Left renal cortex interstitium (tissue), 4 donors: ENCODE data around the gene TNFSF11. TPM values are rescaled to one million over a fixed set of nuclear protein-coding genes. Genes with fewer than 3 reads are reported as not detected.

Experiments
- DNase-seq, 4 donors: peaks; one replicate each; pipeline ENCODE4 v3.0.0-alpha.2; 2013; ENCODE audit warnings: low read depth in 4 of 4, low spot score in 2 of 4, missing footprints in 1 of 4
- polyA plus RNA-seq, 4 donors: library from polyadenylated mRNA; unstranded; fragments of 120-200 nt; gene quantifications; one replicate each; pipeline ENCODE4 v1.2.1, GENCODE V29; 2013; ENCODE audit not compliant: insufficient read length in 4 of 4

TNFSF11 gene, protein sequence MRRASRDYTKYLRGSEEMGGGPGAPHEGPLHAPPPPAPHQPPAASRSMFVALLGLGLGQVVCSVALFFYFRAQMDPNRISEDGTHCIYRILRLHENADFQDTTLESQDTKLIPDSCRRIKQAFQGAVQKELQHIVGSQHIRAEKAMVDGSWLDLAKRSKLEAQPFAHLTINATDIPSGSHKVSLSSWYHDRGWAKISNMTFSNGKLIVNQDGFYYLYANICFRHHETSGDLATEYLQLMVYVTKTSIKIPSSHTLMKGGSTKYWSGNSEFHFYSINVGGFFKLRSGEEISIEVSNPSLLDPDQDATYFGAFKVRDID
- polyA plus RNA-seq: under 1 TPM; 0.22 to 0.33 (median 0.24) TPM

- no peak for DNase-seq
Observed at GRCh38 chr13:42574011-42574410, at the start of gene TNFSF11. TSS of gene TNFSF11 (plus strand) at chr13:42574152. CDS start at chr13:42574304, 152 bp downstream.

GRCh38 chr13:42524487-42525034, 49.4 kb upstream of the TNFSF11 start:
- DNase-seq: no peak

DNA sequence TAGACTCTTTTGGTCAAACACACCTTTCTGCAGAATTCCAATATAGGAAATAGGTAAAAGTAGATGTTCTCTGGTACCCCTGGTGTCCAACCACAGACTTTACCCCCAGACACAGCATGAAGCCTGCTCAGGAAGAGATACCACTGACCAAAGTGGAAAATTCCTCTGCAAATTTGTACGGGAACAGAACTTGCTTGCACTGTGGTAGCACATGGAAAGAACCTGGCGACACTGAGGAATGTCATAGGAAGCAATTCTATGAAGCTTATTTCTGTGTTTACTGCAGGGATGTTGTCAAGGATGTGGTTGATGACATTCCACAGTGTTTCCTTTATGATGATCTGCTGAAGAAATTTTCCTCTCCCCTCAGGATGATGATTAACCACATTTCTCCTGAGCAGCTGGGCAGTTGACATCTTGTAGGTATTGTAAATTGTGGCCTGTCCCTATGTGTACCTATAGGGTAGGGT, 48.9 kb upstream of the TNFSF11 start:
- no peak for DNase-seq

DNA sequence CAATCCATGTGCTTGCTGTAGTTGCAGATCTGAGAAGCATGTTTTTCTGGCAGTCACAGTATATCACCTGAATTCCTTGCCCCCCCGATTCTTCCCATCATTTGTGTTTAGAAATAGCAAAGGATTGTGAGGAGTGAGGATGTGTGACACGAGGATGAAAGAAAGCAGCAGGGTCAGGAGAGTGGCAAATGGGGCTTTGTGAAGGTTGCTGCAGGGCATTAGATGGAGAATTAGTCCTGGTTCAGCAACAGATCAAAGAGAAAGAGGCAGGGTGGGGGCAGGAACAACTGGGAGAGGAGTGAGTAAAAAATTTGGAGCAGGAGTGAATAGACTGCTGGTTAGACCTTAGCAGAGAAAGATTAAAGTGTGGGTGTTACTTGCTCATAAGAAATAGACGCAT, 47.7 kb upstream of the TNFSF11 start:
- no peak for DNase-seq

- no peak for DNase-seq
Observed at GRCh38 chr13:42526804-42527203, 47.1 kb upstream of the TNFSF11 start.

DNA sequence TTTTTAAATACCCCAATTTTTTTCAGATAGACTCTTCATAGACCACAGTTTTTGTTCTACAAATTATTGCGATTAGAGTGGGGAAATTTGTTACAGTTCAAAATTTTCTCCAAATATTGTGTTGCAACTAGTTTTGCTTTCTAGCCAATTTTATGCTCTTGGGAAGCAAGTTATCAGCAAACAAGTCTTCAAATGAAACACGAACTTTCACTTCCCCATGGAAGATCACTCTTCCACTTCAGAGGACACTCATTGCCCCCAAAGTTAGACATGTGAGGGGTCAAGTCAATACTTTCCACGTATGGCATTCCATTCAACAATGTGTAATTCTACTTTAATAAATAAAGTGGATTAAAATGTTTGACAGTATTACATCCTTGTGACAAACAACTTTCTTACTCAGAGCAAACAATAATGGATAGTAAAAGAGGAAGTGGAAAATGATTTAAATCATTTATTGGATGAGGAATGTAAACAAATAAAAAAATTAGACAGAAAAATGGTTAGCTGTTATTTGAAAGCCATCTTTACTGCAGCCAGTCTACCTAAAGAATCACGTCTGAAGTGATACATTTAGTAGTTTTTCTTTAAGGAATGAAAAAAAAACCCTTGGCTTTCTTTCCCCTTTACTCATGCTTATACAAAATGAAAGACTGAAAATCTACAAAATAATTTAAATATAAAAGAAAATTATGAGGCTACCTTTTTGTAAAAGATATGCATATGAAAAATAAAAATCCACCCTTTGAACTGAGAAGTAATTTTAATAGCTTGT, 41.2 kb upstream of the TNFSF11 start:
- DNase-seq: no peak

DNA sequence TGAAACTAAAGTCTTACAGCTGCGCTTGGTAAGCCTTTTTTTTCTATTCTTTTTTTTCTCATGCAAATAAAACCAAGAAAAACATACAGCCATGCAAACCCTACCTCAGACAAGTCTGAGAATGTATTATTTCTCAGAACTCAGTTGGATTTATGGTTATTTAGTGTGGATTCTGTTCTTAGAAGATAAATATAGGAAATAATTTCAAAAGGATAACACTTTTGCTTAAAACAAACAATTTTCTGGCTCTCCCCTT, 40.7 kb upstream of the TNFSF11 start:
- DNase-seq: no peak

DNA sequence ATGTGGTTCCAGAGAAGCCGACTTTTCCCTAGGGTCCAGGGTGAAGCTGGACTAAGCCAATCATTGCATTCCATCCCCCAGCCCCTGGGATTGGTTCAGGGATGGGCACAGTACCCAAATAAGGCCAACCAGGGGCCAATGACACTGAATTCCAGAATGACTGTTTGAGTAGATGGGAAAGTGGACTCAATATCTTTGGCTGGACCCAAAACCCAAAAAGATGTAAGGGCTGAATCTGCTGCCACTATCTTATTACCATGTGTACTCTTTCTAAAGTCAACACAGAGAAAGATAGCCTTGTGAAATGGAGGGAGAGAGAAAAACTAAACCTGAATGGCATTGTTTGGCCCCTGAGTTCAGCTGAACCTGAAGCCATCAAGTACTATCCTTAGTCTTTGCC, 39.2 kb upstream of the TNFSF11 start:
- no peak for DNase-seq

DNA sequence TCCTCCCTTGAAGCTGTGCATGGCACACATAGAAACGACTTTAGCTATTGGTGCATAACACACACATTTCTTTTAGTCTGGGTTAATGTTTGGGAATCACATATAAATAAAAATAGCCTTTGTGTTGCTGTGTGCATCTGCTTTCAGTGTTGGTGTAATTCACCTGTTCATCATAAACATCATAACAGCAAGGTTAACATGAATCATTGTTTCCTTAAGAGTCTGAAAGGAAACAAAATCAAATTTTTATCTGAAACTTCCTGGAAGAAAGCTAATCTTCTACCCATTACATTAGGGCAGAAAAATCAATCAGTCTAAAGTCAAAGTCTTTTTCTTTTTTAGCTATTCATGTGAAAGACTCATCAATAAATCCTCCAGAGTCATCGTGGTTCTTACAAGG, 35.0 kb upstream of the TNFSF11 start:
- no peak for DNase-seq

- no peak for DNase-seq
Observed at GRCh38 chr13:42539670-42540069, 34.3 kb upstream of the TNFSF11 start.

DNA sequence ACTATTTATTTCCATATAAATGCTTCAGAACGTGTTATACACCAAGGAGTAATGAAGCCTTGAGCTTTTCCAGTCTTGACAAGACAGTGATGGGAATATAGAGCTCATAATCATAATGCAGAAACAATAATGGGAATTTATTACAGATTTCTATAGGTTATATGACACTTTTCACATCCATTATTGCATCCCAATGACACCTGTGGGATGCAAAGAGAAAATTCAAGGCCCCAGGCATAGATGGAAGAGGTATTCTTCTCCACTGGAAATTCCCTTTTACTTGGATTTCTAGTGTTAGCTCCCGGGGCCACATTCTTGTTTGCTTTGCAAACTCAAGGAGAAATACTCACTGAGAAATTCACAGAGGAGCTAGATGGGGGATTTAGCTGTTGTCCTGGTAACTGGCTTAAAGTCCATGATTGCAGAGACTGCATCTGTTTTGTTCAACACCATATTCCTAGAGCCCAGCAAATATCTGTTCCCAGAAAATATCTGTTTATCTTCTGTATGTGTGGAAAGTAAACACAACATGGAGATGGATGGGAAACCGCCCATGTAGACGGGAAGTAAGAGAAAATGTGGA, 30.6 kb upstream of the TNFSF11 start:
- DNase-seq: no peak

- no peak for DNase-seq
Observed at GRCh38 chr13:42544246-42544926, 29.6 kb upstream of the TNFSF11 start.

DNA sequence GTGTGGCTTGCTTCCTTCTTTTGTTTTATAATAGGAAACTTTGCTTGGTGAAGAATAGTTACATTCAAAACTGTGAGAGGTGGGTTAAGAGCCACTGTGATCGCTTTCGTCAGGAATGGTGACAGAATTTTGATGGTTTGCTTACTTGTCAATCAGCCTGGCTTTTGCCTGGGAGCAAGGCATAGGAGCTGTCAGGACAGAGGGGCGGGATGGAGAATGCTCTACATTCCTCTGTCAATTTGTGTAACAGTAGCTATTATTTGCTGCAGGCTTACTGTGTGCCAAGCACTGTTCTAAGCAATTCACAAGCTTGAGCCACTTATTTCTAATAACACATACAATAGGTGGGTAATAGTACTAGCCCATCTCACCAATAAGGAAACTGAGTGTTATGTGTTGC, 28.1 kb upstream of the TNFSF11 start:
- DNase-seq: no peak

DNA sequence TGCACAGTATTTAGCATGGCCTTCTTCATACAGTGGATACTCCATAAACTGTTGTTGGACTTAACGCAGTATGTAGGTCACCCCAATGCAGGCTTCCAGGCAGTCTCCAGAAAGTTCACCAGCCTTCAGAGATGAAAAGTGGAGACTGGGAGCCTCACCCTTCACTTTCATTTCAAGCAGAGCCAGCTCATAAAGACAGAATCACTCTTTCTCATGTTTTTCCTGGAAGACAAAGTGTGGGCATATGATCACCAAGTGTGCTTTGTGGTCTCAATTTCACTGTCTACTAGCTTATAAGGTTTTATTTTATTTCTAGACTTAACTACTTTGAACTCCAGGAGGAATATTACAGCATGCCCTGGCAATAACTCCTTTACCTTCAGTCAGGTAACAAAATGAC, 26.3 kb upstream of the TNFSF11 start:
- DNase-seq: no peak

DNA sequence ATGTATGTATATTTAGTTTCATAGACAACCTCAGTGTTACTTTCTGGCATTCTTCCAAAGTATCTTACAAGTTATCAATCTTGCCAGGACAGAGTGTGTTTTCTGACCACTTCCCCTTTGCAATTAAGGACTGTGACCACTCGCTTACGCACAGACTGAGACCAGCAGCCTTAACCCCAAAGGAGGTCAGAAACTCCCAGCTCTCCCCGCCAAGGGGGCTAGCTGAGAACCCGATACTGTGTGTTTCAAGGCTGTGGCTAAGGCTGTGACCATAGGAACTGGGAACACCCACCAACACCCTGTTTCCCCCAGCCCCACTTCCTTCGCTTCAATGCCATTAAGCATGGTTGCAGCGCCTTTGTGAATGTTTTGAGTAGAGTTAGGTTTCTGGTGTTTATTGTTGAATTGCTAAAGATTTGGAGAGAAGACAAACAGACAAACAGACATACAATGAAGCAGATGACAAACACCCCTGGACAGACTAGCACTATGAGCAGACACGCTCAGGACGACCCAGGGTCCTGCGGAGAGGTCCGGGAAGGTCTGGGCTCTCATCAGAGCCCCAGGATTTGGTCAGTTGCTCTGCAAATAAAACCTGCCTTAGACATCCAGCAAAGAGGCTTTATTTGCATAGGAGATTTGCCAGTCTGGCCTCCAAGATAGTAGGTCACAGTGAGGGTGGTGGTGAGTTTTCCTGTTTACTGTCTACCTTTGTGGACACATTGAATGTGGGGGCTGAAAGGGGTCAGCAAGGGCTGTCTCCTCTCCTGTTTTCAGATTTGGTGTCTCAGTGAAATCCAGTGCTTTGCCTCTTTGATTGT, 25.0 kb upstream of the TNFSF11 start:
- peak; percentile 4 to 31 (median 10) for DNase-seq

DNA sequence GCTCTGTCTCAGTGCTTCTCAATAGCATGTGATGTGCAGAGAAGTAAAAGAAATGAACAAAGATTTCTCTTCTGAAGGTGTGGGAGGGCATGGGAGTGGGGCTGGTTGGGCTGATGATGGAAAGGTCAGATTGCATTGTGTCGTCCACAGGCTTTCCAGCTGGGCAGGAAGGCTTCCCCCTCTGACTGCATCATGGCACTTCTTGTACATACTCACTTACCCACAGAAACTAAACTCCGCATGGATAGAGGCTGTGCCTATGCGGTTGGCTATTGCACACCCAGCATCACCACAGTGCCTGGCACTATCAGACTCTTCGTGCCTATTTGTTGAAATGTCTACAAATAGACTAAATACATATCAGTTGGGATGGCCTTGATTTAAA, 24.4 kb upstream of the TNFSF11 start:
- no peak for DNase-seq

DNA sequence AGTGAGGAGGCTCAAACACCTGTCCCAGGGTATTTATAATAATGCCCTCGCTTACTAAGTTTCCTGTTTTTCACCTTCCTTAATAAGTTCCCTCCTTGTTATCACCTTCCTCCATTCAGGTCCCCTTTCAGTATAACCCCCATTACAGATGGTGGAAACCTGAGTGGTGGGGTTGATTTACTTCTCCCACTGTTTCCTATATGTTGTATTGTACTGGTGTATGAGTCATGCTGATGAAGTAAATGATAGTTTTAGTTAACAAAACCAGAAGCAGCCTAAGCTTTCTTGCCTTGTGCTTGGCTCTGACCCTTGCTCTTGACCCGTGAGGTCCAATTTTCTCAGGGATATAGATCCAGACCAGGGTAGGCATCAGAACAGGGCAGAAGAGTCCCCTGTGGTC, 22.3 kb upstream of the TNFSF11 start:
- DNase-seq: no peak

GRCh38 chr13:42553098-42554046, 20.6 kb upstream of the TNFSF11 start:
- DNase-seq: no peak

- no peak for DNase-seq
Observed at GRCh38 chr13:42559057-42559456, 14.9 kb upstream of the TNFSF11 start.
